ENCODE measurements around the gene ZNF441.

Gene ZNF441

GRCh38 chr19:11766597-11767591 is at the start of gene ZNF441:
TSS of gene ZNF441 (plus strand) at chr19:11767000. CDS start at chr19:11767194, 194 bp downstream.
- H3K9ac ChIP-seq (ENCODE audit: low read length) = peak within 1 kb of the TSS; percentile 93
- peak within 1 kb of the TSS; percentile 82 for H3K4me3 ChIP-seq (ENCODE audit: low read length)
- H3K36me3 ChIP-seq (ENCODE audit: control insufficient read depth, insufficient read depth, low read length) = no peaks in the 10 kb centered on the region
- peaks cover 9% of the 10 kb centered on the region for H3K4me1 ChIP-seq (ENCODE audit: control insufficient read depth, insufficient read depth, low read length)
- H3K9me3 ChIP-seq (ENCODE audit: control insufficient read depth, low read length) = no peaks in the 10 kb centered on the region
- H3K27me3 ChIP-seq (ENCODE audit: control insufficient read depth, insufficient read depth, low read length) = no peaks in the 10 kb centered on the region

- H3K9ac ChIP-seq (ENCODE audit: low read length) = no peak overlapping the region
- H3K27me3 ChIP-seq (ENCODE audit: control insufficient read depth, insufficient read depth, low read length) = no peaks in the 10 kb centered on the region
- no peaks in the 10 kb centered on the region for H3K4me1 ChIP-seq (ENCODE audit: control insufficient read depth, insufficient read depth, low read length)
- no peak overlapping the region for H3K4me3 ChIP-seq (ENCODE audit: low read length)
- H3K36me3 ChIP-seq (ENCODE audit: control insufficient read depth, insufficient read depth, low read length) = peaks cover 6% of the 10 kb centered on the region
- H3K9me3 ChIP-seq (ENCODE audit: control insufficient read depth, low read length) = peaks cover 10% of the 10 kb centered on the region
These were observed 45.1 kb upstream of the ZNF441 start for GRCh38 chr19:11721681-11722080.

GRCh38 chr19:11722414-11722813 is 44.4 kb upstream of the ZNF441 start:
- Histone ChIP-seq H3K27me3 (ENCODE audit: control insufficient read depth, insufficient read depth, low read length) (no peaks in the 10 kb centered on the region), H3K4me3 (ENCODE audit: low read length) (no peak overlapping the region), H3K9ac (ENCODE audit: low read length) (no peak overlapping the region), H3K9me3 (ENCODE audit: control insufficient read depth, low read length) (peaks cover 10% of the 10 kb centered on the region), H3K4me1 (ENCODE audit: control insufficient read depth, insufficient read depth, low read length) (no peaks in the 10 kb centered on the region), H3K36me3 (ENCODE audit: control insufficient read depth, insufficient read depth, low read length) (peaks cover 6% of the 10 kb centered on the region)

- no peaks in the 10 kb centered on the region for H3K4me1 ChIP-seq (ENCODE audit: control insufficient read depth, insufficient read depth, low read length)
- no peak overlapping the region for H3K4me3 ChIP-seq (ENCODE audit: low read length)
- no peaks in the 10 kb centered on the region for H3K36me3 ChIP-seq (ENCODE audit: control insufficient read depth, insufficient read depth, low read length)
- no peaks in the 10 kb centered on the region for H3K27me3 ChIP-seq (ENCODE audit: control insufficient read depth, insufficient read depth, low read length)
- no peak overlapping the region for H3K9ac ChIP-seq (ENCODE audit: low read length)
- H3K9me3 ChIP-seq (ENCODE audit: control insufficient read depth, low read length) = no peaks in the 10 kb centered on the region
These were observed 37.2 kb upstream of the ZNF441 start for GRCh38 chr19:11729586-11729985.

- Histone ChIP-seq H3K4me3 (ENCODE audit: low read length) (no peak overlapping the region), H3K36me3 (ENCODE audit: control insufficient read depth, insufficient read depth, low read length) (no peaks in the 10 kb centered on the region), H3K9me3 (ENCODE audit: control insufficient read depth, low read length) (no peaks in the 10 kb centered on the region), H3K4me1 (ENCODE audit: control insufficient read depth, insufficient read depth, low read length) (peaks cover 13% of the 10 kb centered on the region), H3K27me3 (ENCODE audit: control insufficient read depth, insufficient read depth, low read length) (no peaks in the 10 kb centered on the region), H3K9ac (ENCODE audit: low read length) (no peak overlapping the region)
These were observed 31.4 kb upstream of the ZNF441 start for GRCh38 chr19:11735375-11735774.

GRCh38 chr19:11736696-11737095 is 30.1 kb upstream of the ZNF441 start:
- H3K4me3 ChIP-seq (ENCODE audit: low read length) = peak overlapping the region; percentile 8
- H3K9ac ChIP-seq (ENCODE audit: low read length) = peak overlapping the region; percentile 41
- no peaks in the 10 kb centered on the region for H3K27me3 ChIP-seq (ENCODE audit: control insufficient read depth, insufficient read depth, low read length)
- H3K9me3 ChIP-seq (ENCODE audit: control insufficient read depth, low read length) = no peaks in the 10 kb centered on the region
- H3K4me1 ChIP-seq (ENCODE audit: control insufficient read depth, insufficient read depth, low read length) = peaks cover 13% of the 10 kb centered on the region
- no peaks in the 10 kb centered on the region for H3K36me3 ChIP-seq (ENCODE audit: control insufficient read depth, insufficient read depth, low read length)

- peak overlapping the region; percentile 77 for H3K4me3 ChIP-seq (ENCODE audit: low read length)
- no peaks in the 10 kb centered on the region for H3K36me3 ChIP-seq (ENCODE audit: control insufficient read depth, insufficient read depth, low read length)
- no peaks in the 10 kb centered on the region for H3K27me3 ChIP-seq (ENCODE audit: control insufficient read depth, insufficient read depth, low read length)
- H3K9ac ChIP-seq (ENCODE audit: low read length) = peak overlapping the region; percentile 90
- H3K4me1 ChIP-seq (ENCODE audit: control insufficient read depth, insufficient read depth, low read length) = peaks cover 13% of the 10 kb centered on the region
- H3K9me3 ChIP-seq (ENCODE audit: control insufficient read depth, low read length) = no peaks in the 10 kb centered on the region
These were observed 28.6 kb upstream of the ZNF441 start for GRCh38 chr19:11737964-11738745.

- H3K4me1 ChIP-seq (ENCODE audit: control insufficient read depth, insufficient read depth, low read length) = peaks cover 13% of the 10 kb centered on the region
- H3K36me3 ChIP-seq (ENCODE audit: control insufficient read depth, insufficient read depth, low read length) = no peaks in the 10 kb centered on the region
- H3K4me3 ChIP-seq (ENCODE audit: low read length) = peak within 1 kb of the TSS; percentile 77
- H3K9me3 ChIP-seq (ENCODE audit: control insufficient read depth, low read length) = no peaks in the 10 kb centered on the region
- peak within 1 kb of the TSS; percentile 90 for H3K9ac ChIP-seq (ENCODE audit: low read length)
- no peaks in the 10 kb centered on the region for H3K27me3 ChIP-seq (ENCODE audit: control insufficient read depth, insufficient read depth, low read length)
These were observed 27.8 kb upstream of the ZNF441 start, which contains the start of gene ZNF823 for GRCh38 chr19:11738746-11739620. TSS of gene ZNF823 (minus strand) at chr19:11738946. CDS start at chr19:11738819, 127 bp downstream.

GRCh38 chr19:11745869-11746268 is 20.9 kb upstream of the ZNF441 start:
- Histone ChIP-seq H3K27me3 (ENCODE audit: control insufficient read depth, insufficient read depth, low read length) (no peaks in the 10 kb centered on the region), H3K36me3 (ENCODE audit: control insufficient read depth, insufficient read depth, low read length) (no peaks in the 10 kb centered on the region), H3K9ac (ENCODE audit: low read length) (no peak overlapping the region), H3K9me3 (ENCODE audit: control insufficient read depth, low read length) (no peaks in the 10 kb centered on the region), H3K4me1 (ENCODE audit: control insufficient read depth, insufficient read depth, low read length) (no peaks in the 10 kb centered on the region), H3K4me3 (ENCODE audit: low read length) (no peak overlapping the region)

GRCh38 chr19:11747277-11747676 is 19.5 kb upstream of the ZNF441 start:
- Histone ChIP-seq H3K9me3 (ENCODE audit: control insufficient read depth, low read length) (no peaks in the 10 kb centered on the region), H3K4me3 (ENCODE audit: low read length) (no peak overlapping the region), H3K36me3 (ENCODE audit: control insufficient read depth, insufficient read depth, low read length) (no peaks in the 10 kb centered on the region), H3K27me3 (ENCODE audit: control insufficient read depth, insufficient read depth, low read length) (no peaks in the 10 kb centered on the region), H3K4me1 (ENCODE audit: control insufficient read depth, insufficient read depth, low read length) (no peaks in the 10 kb centered on the region), H3K9ac (ENCODE audit: low read length) (no peak overlapping the region)

GRCh38 chr19:11749751-11750150 is 17.0 kb upstream of the ZNF441 start:
- no peak overlapping the region for H3K4me3 ChIP-seq (ENCODE audit: low read length)
- no peak overlapping the region for H3K9ac ChIP-seq (ENCODE audit: low read length)
- no peaks in the 10 kb centered on the region for H3K9me3 ChIP-seq (ENCODE audit: control insufficient read depth, low read length)
- no peaks in the 10 kb centered on the region for H3K27me3 ChIP-seq (ENCODE audit: control insufficient read depth, insufficient read depth, low read length)
- H3K36me3 ChIP-seq (ENCODE audit: control insufficient read depth, insufficient read depth, low read length) = no peaks in the 10 kb centered on the region
- H3K4me1 ChIP-seq (ENCODE audit: control insufficient read depth, insufficient read depth, low read length) = no peaks in the 10 kb centered on the region

All from mucosa of stomach (tissue), 1 donor.